Suppressor macrophage (primary cell): Measurements from ENCODE around the gene ERVH48-1.
"Not testable (repeated sequence)": the region's sequence is repeated elsewhere in the genome, so short reads cannot be mapped to it uniquely, and the experiment has no call there.

Experiments
- DNase-seq, 4 experiments: peaks; one replicate each; pipeline ENCODE4 v3.0.0-alpha.2; 2020 to 2022
- total RNA-seq, 17 experiments: gene quantifications; one replicate each; lab custom pipeline; 2026; ENCODE audit warnings: mixed read lengths in 6 of 17, inconsistent platforms in 3 of 17; lab: John Stamatoyannopoulos, UW

The ERVH48-1 gene
- total RNA-seq: 0 to 1.5 (median 0) reads per million in 17 experiments

GRCh38 chr21:42925114-42925926 lies at the start of gene ERVH48-1:
ERVH48-1 (minus strand) TSS chr21:42925630; CDS start chr21:42919006, 6,624 bp downstream.
- DNase-seq: no peak

- DNase-seq: peak; percentile 99 to 100 (median 100)
Observed at GRCh38 chr21:42973991-42974831, 48.8 kb upstream of the ERVH48-1 start, which contains the start of gene PKNOX1. PKNOX1 (plus strand) TSS chr21:42974562; CDS start chr21:43004382, 29,820 bp downstream.

- no peak for DNase-seq
Observed at GRCh38 chr21:42973309-42973990, 48.0 kb upstream of the ERVH48-1 start.

GRCh38 chr21:42971897-42972275 lies 46.5 kb upstream of the ERVH48-1 start:
- no peak for DNase-seq

GRCh38 chr21:42970946-42971653 lies 45.7 kb upstream of the ERVH48-1 start:
- no peak for DNase-seq

- DNase-seq: no peak
Observed at GRCh38 chr21:42969193-42969600, 43.8 kb upstream of the ERVH48-1 start.

- DNase-seq: not testable (repeated sequence)
Observed at GRCh38 chr21:42967616-42968015, 42.2 kb upstream of the ERVH48-1 start.

GRCh38 chr21:42965211-42965560 lies 39.8 kb upstream of the ERVH48-1 start:
- no peak for DNase-seq

GRCh38 chr21:42964546-42965210 lies 39.2 kb upstream of the ERVH48-1 start:
- no peak for DNase-seq

- no peak for DNase-seq
Observed at GRCh38 chr21:42964086-42964485, 38.7 kb upstream of the ERVH48-1 start.

- no peak for DNase-seq
Observed at GRCh38 chr21:42962380-42963007, 37.1 kb upstream of the ERVH48-1 start.

GRCh38 chr21:42959728-42960127 lies 34.3 kb upstream of the ERVH48-1 start:
- no peak for DNase-seq

GRCh38 chr21:42958122-42958521 lies 32.7 kb upstream of the ERVH48-1 start:
- not testable (repeated sequence) for DNase-seq

GRCh38 chr21:42956824-42957630 lies 31.6 kb upstream of the ERVH48-1 start:
- DNase-seq: no peak

GRCh38 chr21:42951193-42951592 lies 25.8 kb upstream of the ERVH48-1 start:
- DNase-seq: not testable (repeated sequence)

- not testable (repeated sequence) for DNase-seq
Observed at GRCh38 chr21:42949094-42949755, 23.8 kb upstream of the ERVH48-1 start.

- no peak for DNase-seq
Observed at GRCh38 chr21:42942244-42942643, 16.8 kb upstream of the ERVH48-1 start.

- no peak for DNase-seq
Observed at GRCh38 chr21:42941696-42942085, 16.3 kb upstream of the ERVH48-1 start.

- DNase-seq: peak; percentile 86 to 93 (median 86)
Observed at GRCh38 chr21:42939582-42940413, 14.4 kb upstream of the ERVH48-1 start.
